ENCODE data around the gene ORC6.

- TF ChIP-seq CTCF (IDR thresholded peaks at IDR 0.05; ENCODE audit: low read depth, low read length) (no peak), POLR2A (IDR thresholded peaks at IDR 0.05; ENCODE audit: extremely low read depth, insufficient read length) (no peak), MAX (IDR thresholded peaks at IDR 0.05; ENCODE audit: low read depth, low read length) (no peak)
Observed at GRCh38 chr16:46690281-46691178, 1.1 kb downstream of the ORC6 start.
